PFSK-1 (cell line): ENCODE measurements around the gene OR51B4.

Experiments used
- FOXP2 ChIP-seq: optimal IDR thresholded peaks from 2 replicates; pipeline ENCODE3; 2011; ENCODE audit warnings: borderline replicate concordance, control low read depth, inconsistent platforms; ENCODE audit not compliant: insufficient read depth; ENCODE audit errors: extremely low read length, extremely low read depth
- POLR2AphosphoS5 ChIP-seq: IDR thresholded peaks from 2 replicates; pipeline ENCODE4 v1.6.1; 2012; ENCODE audit warnings: low read depth, mild to moderate bottlenecking, control low read depth, low read length, moderate library complexity
- SIN3A ChIP-seq: IDR thresholded peaks from 2 replicates; pipeline ENCODE4 v1.6.1; 2012; ENCODE audit warnings: mild to moderate bottlenecking, low read length, moderate library complexity, borderline replicate concordance; ENCODE audit not compliant: insufficient read depth
- TAF1 ChIP-seq: IDR thresholded peaks from 2 replicates; pipeline ENCODE4 v1.6.1; 2012; ENCODE audit warnings: low read length, control low read depth, borderline replicate concordance; ENCODE audit not compliant: insufficient read depth

DNA sequence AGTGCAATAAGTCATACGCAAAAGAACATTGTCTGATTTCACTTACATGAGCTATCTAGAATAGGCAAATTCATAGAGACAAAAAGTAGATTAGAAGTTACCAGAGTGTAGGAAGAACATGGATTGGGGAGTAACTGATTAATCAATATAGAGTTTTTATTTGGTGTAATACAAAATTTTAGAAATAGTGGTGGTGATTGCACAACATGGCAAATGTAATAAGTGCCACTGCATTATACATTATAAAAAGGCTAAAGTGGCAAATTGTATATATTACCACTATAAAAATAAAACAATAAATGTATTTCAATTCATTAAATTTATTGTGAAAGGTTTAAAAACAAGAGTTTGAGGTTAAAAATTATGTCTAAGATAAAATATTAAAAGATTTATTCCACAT lies 8.7 kb upstream of the OR51B4 start:
- no peak for TF ChIP-seq POLR2AphosphoS5
- TF ChIP-seq FOXP2, result no peak
- TF ChIP-seq TAF1, result no peak
- TF ChIP-seq SIN3A, result no peak
